Measurements from ENCODE around the gene FAM13B. TPM values are rescaled to one million over a fixed set of nuclear protein-coding genes. Genes with fewer than 3 reads are reported as not detected.
"Not testable (repeated sequence)": the region's sequence is repeated elsewhere in the genome, so short reads cannot be mapped to it uniquely, and the experiment has no call there.

Gene FAM13B
- total RNA-seq = 100 to 1,000 TPM in 1 of 4 donors, 10 to 100 TPM in 3; 44.1 to 102 (median 76.6) TPM

DNA sequence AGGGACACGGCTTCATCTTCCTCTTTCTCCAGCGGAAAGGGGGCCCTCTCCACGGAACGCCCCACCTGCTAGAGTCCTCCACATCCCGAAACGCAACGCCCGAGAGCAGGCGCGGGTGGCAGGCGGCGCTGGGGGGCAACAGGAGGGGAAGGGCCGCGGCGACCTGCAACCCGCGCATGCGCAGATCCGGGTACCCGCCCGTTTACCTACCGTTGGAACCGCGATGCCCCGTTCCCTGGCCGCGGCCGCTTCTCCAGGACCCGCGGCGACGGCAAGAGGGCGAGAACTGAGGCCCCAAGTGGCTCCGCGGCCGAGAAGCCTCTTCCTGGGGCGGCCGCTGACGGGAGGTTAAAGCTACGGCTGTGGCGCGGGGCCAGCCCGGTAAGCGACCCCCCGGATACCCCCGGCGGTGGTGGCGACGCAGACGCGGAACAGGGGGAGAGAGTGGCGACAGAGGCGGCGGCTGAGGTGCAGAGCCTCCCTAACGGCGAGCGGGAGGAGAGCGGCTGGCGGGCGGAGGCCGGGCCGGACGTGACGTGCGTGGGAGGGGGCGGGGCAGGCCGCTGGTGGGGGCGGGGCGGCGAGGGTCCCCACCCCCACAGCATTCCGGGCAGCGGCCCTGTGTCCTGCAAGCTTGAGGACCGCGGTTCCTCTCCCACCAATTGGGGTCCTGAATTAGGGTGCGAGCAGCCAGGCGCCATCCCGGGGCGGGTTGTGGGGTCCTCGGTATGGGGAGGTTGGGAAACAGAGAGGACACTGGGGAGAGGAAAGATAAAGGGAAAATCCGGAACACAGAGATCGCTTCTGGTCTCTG lies at the start of gene FAM13B:
FAM13B (minus strand) TSS at position 508 of the 814 bp plus-strand sequence. CDS start 13,968 bp downstream, outside the sequence.
- TF ChIP-seq EP300 (IDR thresholded peaks at IDR 0.05) (no peak), POLR2AphosphoS5 (IDR thresholded peaks at IDR 0.05) (peak; percentile 80), POLR2A (IDR thresholded peaks at IDR 0.05) (peak; percentile 58 to 64)
- TF ChIP-seq, protein P1, sequence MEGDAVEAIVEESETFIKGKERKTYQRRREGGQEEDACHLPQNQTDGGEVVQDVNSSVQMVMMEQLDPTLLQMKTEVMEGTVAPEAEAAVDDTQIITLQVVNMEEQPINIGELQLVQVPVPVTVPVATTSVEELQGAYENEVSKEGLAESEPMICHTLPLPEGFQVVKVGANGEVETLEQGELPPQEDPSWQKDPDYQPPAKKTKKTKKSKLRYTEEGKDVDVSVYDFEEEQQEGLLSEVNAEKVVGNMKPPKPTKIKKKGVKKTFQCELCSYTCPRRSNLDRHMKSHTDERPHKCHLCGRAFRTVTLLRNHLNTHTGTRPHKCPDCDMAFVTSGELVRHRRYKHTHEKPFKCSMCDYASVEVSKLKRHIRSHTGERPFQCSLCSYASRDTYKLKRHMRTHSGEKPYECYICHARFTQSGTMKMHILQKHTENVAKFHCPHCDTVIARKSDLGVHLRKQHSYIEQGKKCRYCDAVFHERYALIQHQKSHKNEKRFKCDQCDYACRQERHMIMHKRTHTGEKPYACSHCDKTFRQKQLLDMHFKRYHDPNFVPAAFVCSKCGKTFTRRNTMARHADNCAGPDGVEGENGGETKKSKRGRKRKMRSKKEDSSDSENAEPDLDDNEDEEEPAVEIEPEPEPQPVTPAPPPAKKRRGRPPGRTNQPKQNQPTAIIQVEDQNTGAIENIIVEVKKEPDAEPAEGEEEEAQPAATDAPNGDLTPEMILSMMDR (IDR thresholded peaks at IDR 0.05) = peak in 2 of 4 experiments; percentile 23 to 34
- Histone ChIP-seq H3K9me3 (no peaks in the 10 kb centered on the region), H3K27ac (peak within 1 kb of the TSS; percentile 92 to 100 (median 99)), H3K36me3 (no peaks in the 10 kb centered on the region), H3K4me3 (peak within 1 kb of the TSS; percentile 75 to 96), H3K27me3 (no peaks in the 10 kb centered on the region), H3K4me1 (peaks cover 3 to 68% (median 27%) of the 10 kb centered on the region in 3 donors)
- 0% methylated on average over 5 of the region's 81 CpGs; no CpG with 5 or more reads in 1 of the 2 donors for WGBS, 2 donors (ENCODE audit: low coverage in 1 of 2)
- peak; percentile 91 for ATAC-seq

DNA sequence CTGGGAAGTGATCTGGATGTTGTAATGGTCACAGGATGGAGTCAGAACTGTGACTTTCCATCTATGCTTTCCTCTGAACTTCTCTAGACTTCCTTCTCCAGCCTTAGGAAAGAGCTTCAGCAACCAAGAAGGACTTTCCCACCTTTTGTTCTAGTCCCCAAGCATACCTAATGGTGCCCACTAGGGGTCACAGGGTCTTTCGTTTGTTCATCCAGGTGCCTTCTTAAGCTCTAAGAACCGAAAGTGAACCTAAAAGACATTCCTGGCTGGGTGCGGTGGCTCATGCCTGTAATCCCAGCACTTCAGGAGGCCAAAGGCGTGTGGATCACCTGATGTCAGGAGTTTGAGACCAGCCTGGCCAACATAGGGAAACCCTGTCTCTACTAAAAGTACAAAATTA lies 49.2 kb upstream of the FAM13B start:
- TF ChIP-seq POLR2A (IDR thresholded peaks at IDR 0.05) (no peak), EP300 (IDR thresholded peaks at IDR 0.05) (no peak), POLR2AphosphoS5 (IDR thresholded peaks at IDR 0.05) (no peak)
- TF ChIP-seq, protein P1 (IDR thresholded peaks at IDR 0.05) = no peak
- ATAC-seq = no peak
- peaks cover 0 to 9% (median 0%) of the 10 kb centered on the region in 3 donors for H3K4me1 ChIP-seq
- no peak overlapping the region for H3K4me3 ChIP-seq
- H3K27ac ChIP-seq = no peak overlapping the region
- WGBS, 2 donors (ENCODE audit: low coverage in 1 of 2) = 76 to 82% methylated on average over 2 to 3 of the region's 4 CpGs
- H3K9me3 ChIP-seq = no peaks in the 10 kb centered on the region
- no peaks in the 10 kb centered on the region for H3K36me3 ChIP-seq
- H3K27me3 ChIP-seq = peaks cover 3% of the 10 kb centered on the region

DNA sequence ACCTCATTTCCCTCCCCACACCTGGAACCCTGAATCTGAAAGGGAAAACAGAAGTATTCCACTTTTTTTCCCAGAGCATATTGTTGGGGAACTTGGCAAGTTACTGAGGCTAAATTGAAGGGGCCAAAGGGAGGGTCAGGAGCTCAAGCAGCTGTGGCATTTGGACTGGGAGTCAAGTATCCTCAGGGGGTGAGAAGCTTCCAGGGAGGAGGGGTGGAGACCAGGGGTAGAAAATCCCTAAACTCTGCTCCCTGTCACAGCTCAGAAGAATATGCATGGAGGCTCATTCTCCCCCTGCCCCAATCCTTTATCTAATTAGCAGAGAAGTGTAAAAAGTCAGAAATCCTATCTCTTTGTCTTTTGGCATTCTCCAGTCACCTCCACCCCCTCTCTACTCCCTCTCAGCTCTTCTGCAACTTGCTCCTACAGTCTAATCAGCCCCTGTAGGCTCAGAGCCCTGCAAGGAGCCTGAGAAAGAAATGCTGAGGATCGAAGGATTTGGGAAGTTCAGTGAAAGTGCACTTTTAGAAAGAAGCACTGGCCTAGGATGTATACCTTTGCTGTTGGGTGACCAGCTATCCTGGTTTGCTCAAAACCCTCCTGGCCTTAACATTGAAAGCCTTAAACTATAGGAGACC lies 45.2 kb upstream of the FAM13B start:
- Histone ChIP-seq H3K4me3 (no peak overlapping the region), H3K4me1 (peaks cover 0 to 9% (median 0%) of the 10 kb centered on the region in 3 donors), H3K27me3 (no peaks in the 10 kb centered on the region), H3K36me3 (no peaks in the 10 kb centered on the region), H3K9me3 (no peaks in the 10 kb centered on the region), H3K27ac (no peak overlapping the region)
- WGBS, 2 donors (ENCODE audit: low coverage in 1 of 2) = no CpG with 5 or more reads among the region's 1 CpG
- no peak for ATAC-seq
- TF ChIP-seq, protein P1 (IDR thresholded peaks at IDR 0.05) = no peak
- TF ChIP-seq POLR2A (IDR thresholded peaks at IDR 0.05) = no peak
- TF ChIP-seq POLR2AphosphoS5 (IDR thresholded peaks at IDR 0.05) = no peak
- TF ChIP-seq EP300 (IDR thresholded peaks at IDR 0.05) = no peak

- peak; percentile 67 for ATAC-seq
Measured at GRCh38 chr5:138077064-138077696, 44.3 kb upstream of the FAM13B start.

GRCh38 chr5:138070026-138070425 lies 37.1 kb upstream of the FAM13B start:
- not testable (repeated sequence) for H3K27me3 ChIP-seq, ATAC-seq, H3K27ac ChIP-seq, H3K4me1 ChIP-seq, H3K4me3 ChIP-seq, H3K9me3 ChIP-seq, H3K36me3 ChIP-seq
- no CpG with 5 or more reads among the region's 32 CpGs for WGBS, 2 donors (ENCODE audit: low coverage in 1 of 2)

More at GRCh38 chr5:138077064-138077696, 44.3 kb upstream of the FAM13B start:
- 0 to 27% methylated on average over 4 to 5 of the region's 5 CpGs for WGBS, 2 donors (ENCODE audit: low coverage in 1 of 2)
- TF ChIP-seq, protein P1 (IDR thresholded peaks at IDR 0.05) = peak; percentile 76 to 89 (median 84)
- TF ChIP-seq POLR2A (IDR thresholded peaks at IDR 0.05) (no peak), POLR2AphosphoS5 (IDR thresholded peaks at IDR 0.05) (no peak), EP300 (IDR thresholded peaks at IDR 0.05) (no peak)
- Histone ChIP-seq H3K27ac (no peak overlapping the region), H3K4me1 (peaks cover 0 to 9% (median 0%) of the 10 kb centered on the region in 3 donors), H3K9me3 (no peaks in the 10 kb centered on the region), H3K27me3 (no peaks in the 10 kb centered on the region), H3K4me3 (no peak overlapping the region), H3K36me3 (no peaks in the 10 kb centered on the region)
